SK-N-SH (cell line): ENCODE results near the gene WDR47.

Source experiments
- CTCF ChIP-seq: fragments of 200-600 bp; sonication (generic); IDR thresholded peaks from 2 replicates; pipeline ENCODE4 v1.6.1; 2017; ENCODE audit warnings: antibody characterized with exemption, mild to moderate bottlenecking, moderate library complexity
- RCOR1 ChIP-seq: fragments of 150-350 bp; IDR thresholded peaks from 2 replicates; pipeline ENCODE4 v1.6.1; 2017; ENCODE audit warnings: antibody characterized with exemption, low read length
- TAF1 ChIP-seq: IDR thresholded peaks from 2 replicates; pipeline ENCODE4 v1.6.1; 2012; ENCODE audit warnings: low read depth, mild to moderate bottlenecking, low read length, moderate library complexity, borderline replicate concordance
- TEAD4 ChIP-seq: IDR thresholded peaks from 2 replicates; pipeline ENCODE4 v1.4.0; 2012; ENCODE audit warnings: mild to moderate bottlenecking, borderline replicate concordance; ENCODE audit not compliant: insufficient read depth

- 0 out of 2 replicates have a peak, but pooled peaks have one; percentile 35 for TF ChIP-seq TEAD4
- TF ChIP-seq CTCF: no peak
- peak; percentile 97 for TF ChIP-seq TAF1
- no peak for TF ChIP-seq RCOR1
Observed at GRCh38 chr1:109041621-109042468, at the start of gene WDR47.
